IPS-NIHi7 (cell line): ENCODE data around the gene SKIDA1.
A peak's percentile ranks its signal among the peaks of the same experiment; 100 is the strongest.
"Not testable (repeated sequence)": the region's sequence is repeated elsewhere in the genome, so short reads cannot be mapped to it uniquely, and the experiment has no call there.

Experiments
- DNase-seq: peaks from one replicate; pipeline ENCODE4 v3.0.0; 2012; ENCODE audit warnings: mixed read lengths; ENCODE audit errors: extremely low spot score

SKIDA1 gene

DNA sequence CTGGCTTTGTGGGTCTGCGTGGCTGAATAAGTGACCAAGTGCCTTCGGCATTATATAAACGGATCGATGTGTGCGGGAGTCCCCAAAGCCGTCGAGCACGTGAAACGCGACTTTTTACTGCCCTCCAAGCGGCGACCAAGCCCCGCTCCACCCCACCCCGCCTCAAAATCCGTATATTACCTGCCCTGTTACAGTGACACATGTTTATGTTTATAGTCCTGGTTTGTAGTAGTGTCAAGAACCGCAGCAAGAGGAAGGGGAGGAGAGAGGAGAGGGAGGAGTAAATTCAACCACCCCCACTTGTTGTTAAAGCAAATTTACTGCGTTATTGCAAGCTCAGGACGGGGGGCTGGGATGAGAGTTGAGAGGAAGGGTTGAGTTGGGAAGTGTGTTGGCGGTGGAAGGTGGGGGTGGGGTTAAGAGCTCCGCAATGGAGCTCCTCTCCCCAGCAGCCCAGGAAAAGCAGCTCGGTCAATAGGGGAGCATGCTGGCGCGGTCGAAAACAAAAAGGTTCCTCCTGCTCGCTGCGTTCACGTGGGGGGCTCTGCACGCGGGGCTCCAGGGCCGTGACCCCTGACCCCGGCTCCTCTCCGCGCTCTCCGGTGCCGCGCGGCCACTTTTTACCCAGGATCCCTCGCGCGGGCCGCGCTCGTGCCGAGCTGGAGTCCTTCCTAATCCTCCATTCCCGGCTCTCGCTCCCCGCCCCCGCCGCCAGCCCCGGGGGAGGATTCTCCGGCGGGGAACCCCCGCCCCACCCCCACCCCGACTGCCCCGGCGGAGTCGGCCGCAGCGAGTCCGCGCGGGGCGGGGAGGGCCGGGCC is at the start of gene SKIDA1:
TSS of gene SKIDA1 (minus strand) at position 316 of the 821 bp plus-strand sequence. CDS start 7,860 bp downstream, outside the sequence.
- DNase-seq: peak; percentile 59

DNA sequence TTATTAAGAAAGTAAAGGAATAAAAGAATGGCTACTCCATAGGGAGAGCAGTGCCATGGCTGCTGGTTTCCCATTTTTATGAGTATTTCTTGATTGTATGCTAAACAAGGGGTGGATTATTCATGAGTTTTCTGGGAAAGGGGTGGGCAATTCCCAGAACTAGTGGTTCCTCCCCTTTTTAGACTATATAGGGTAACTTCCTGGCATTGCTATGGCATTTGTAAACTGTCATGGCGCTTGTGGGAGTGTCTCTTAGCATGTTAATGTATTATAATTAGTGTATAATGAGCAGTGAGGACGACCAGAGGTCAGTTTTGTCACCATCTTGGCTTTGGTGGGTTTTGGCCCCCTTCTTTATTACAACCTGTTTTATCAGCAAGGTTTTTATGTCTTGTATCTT is 49.0 kb upstream of the SKIDA1 start:
- DNase-seq: not testable (repeated sequence)

DNA sequence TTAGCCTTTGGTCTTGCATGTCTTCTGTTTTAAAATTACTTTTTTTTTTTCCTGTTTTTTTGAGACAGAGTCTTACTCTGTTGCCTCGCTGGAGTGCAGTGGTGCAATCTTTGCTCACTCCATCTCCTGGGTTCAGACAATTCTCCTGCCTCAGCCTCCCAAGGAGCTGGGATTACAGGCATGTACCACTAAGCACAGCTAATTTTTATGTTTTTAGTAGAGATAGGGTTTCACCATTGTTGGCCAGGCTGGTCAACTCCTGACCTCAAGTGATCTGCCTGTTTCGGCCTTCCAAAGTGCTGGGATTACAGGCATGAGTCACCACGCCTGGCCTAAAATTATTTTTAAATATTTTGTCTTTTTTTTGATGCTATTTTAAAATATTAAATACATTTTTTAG is 47.1 kb upstream of the SKIDA1 start:
- no peak for DNase-seq

DNA sequence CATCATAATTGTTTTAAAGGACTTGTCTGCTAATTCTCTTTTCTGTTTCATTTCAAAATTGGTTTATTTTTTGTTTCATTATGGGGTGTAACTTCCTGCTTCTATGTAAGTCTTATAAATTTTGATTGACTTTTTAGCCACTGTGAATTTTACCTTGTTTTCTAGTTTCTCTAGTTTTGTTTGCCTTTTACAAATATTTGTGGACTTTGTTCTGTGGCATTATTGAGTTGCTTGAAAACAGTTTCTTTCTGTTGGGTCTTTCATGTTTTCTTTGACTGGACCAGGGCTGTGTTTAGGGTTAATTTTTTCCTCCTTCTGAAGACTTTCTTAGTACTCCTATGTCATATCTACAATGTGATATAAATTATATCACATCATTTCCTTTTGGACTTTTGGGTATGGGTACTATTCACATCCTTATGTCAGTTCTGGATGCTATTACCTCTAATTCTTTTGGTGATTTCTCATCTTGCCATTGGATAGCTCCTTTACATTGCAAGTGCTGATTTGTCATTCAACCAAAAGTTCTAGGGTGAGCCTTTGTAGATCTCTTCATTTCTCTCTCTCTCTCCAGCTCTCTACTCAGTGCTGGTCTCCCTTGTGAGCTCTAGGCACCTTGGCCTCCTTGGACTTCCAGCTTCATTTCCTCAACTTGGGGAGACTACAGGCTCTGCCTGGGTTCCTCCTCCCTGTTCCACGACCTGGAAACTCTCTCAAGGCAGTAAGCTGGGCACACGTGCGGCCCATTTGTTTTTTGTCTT is 45.5 kb upstream of the SKIDA1 start:
- DNase-seq: no peak

DNA sequence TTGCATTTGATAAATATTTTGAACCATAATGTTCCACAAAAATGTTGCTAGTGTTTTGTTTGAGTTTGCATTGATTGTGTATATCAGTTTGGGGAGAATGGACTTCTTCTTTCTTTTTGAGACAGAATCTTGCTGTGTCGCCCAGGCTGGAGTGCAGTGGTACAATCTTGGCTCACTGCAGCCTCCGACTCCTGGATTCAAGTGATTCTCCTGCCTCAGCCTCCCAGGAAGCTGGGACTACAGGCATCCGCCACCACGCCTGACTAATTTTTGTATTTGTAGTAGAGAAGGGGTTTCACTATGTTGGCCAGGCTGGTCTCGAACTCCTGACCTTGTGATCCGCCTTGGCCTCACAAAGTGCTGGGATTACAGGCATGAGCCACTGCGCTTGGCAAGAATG is 33.5 kb upstream of the SKIDA1 start:
- DNase-seq: not testable (repeated sequence)

DNA sequence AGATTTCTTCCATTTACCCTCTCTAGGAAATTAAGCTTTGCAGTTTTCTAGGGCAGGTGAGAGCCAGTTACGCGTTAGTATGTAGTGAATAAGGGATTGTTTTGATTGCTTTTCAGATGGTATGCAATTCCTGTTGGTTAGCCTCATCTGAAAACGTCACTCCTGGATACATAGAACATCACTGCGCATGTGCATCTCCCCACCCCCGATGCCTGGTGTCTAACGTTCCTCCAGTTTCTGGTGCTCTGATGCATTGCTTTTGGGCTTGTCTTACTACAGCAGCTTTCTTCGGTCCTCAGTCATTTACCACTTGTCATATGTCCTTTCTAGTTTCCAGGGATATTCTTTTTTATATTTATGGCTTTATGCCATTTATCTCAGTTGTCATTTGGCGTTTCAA is 31.0 kb upstream of the SKIDA1 start:
- no peak for DNase-seq

DNA sequence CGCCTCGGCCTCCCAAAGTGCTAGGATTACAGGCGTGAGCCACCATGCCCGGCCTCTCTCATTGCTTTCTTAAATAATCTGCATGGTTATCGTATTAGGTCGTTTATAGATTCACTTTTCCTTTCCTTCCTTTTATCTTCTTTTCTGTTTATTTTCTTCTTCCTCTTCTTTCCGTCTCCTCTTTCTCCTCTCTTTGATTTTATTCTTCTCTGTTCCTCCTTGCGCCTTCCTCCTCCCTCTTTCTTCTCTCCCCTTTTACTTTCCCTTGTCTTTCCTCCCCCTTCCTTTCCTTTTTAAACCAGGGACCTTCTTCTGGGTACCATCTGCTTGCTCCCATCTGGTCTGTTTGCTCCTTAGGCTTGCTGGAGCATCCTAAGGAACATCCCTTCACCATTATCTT is 27.2 kb upstream of the SKIDA1 start:
- no peak for DNase-seq

DNA sequence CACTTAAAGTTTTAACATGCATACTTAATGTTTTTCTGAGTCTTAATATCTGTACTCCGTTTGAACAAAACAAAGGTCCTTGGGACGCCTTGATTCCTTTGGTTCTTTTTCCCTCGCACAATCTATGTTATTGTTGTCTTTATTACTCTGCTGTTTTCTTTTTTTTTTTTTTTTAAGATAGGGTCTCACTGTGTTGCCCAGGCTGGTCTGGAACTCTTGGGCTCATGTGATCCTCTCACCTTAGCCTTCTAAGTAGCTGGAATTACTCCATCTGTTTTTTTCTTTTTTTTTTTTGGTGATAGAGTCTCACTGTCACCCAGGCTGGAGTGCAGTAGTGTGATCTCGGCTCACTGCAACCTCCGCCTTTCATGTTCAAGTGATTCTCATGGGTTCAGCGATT is 21.8 kb upstream of the SKIDA1 start:
- DNase-seq: no peak

DNA sequence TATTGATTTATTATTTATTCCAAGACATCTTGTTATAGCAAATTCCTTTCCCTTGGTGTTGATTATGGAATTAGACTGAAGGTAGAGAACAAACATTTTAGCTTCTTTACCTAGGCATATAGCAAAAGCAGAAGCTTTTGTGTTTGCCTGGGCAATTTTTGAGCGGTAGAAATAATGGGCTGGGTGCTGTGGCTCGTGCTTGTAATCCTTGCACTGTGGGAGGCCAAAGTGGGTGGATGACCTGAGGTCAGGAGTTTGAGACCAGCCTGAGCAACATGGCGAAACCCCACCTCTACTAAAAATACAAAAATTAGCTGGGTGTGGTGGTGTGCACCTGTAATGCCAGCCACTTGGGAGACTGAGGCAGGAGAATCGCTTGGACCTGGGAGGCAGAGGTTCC is 15.2 kb upstream of the SKIDA1 start:
- not testable (repeated sequence) for DNase-seq

DNA sequence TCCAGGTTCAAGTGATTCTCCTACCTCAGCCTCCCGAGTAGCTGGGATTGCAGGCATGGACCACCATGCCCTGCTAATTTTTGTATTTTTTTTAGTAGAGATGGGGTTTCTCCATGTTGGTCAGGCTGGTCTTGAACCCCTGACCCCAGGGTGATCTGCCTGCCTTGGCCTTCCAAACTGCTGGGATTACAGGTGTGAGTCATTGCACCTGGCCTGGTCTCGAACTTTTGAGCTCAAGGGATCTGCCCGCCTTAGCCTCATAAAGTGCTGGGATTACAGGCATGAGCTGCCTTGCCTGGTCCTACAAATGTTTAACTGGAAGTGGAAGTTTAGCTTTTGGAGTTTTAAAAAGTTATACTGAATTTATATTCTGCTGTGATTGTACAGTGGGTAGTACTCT is 11.4 kb upstream of the SKIDA1 start:
- DNase-seq: no peak

DNA sequence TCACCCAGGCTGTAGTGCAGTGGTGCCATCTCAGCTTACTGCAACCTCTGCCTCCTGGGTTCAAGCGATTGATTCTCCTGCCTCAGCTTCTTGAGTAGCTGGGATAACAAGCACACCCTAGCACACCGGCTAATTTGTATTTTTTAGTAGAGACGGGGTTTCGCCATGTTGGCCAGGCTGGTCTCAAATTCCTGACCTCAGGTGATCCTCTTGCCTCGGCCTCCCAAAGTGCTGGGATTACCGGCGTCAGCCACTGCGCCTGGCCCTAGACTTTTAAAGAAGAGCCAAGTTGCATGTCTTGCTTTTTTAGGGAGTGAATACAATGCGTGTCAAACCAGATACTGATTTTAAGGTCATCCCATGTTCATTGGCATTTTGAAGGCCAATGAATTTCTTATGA is 10.5 kb upstream of the SKIDA1 start:
- DNase-seq: not testable (repeated sequence)

DNA sequence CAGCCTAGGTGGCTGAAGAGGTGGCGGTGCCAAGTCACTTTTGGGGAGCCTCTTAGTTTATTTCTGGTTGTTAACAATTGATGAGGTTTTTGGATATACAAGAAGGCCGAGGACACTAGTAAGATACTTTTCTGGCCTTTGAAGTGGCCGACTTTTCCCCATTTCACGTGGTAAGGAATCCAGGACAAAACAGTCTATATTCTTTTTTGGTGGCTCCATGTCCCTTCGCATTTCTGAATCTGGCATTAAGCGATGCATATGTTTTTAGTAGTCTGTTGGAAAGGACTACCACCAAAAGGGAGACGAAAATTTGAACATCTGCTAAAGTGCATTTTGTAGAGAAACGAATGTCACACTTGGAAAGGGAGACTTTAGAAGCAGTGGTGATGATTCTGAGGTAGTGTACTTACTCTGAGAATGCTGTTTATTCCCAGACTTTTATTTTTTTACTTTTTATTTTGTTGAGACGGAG is 10.0 kb upstream of the SKIDA1 start:
- no peak for DNase-seq

DNA sequence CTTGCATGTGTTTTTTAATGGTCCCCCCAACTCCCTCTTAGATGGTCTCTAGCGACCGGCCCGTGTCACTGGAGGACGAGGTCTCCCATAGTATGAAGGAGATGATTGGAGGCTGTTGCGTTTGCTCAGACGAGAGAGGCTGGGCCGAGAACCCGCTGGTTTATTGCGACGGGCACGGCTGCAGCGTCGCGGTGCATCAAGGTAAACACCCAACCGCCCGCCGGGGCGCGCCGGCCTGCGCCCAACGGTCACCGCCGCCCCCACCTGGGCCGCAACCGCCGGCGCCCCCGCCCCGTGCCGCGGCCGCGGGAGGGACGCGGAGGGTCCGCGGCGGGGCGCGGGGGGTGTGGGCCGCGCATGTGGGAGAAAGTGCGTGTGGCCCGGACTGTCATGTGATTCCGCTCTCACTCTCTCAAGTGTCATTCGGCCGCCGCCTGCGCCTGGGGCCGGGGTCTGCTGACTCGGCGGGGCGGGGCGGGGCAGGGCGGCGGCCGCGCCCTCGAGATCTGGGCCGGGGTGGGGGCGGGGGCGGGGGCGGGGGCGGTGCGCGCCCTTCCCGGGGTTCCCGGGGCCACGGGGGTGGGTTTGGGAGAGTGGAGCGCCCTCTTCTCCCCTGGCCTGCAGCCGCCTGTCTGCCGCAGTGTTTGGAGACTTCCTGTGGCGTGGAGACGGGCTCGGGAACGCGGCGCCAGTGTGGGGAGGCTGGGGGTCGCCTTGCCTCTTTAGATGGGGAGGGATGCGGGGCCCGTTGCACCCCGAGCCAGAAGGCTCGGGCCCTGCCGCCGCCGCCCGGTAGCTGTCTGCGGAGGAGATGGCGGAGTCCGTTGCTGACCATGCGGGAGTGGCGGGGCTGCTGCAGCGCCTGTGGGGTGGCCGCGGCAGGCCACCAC is 9.4 kb upstream of the SKIDA1 start:
- peak; percentile 66 for DNase-seq

DNA sequence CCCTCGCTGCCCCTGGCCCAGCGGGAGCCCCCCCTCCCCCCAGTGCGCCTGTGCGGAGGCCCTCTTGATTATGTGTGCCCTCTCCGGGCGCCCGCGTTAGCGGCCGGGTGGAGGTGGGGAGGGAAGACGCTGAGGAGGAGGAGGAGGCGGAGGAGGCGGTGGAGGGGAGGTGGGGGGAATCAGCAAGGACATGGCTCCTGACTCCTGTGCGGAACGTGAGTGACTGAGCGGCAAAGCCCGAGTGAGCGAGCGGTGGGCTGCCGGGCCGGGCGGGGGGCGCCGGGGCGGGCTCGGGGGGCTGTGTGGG is 8.8 kb upstream of the SKIDA1 start:
- DNase-seq: no peak

DNA sequence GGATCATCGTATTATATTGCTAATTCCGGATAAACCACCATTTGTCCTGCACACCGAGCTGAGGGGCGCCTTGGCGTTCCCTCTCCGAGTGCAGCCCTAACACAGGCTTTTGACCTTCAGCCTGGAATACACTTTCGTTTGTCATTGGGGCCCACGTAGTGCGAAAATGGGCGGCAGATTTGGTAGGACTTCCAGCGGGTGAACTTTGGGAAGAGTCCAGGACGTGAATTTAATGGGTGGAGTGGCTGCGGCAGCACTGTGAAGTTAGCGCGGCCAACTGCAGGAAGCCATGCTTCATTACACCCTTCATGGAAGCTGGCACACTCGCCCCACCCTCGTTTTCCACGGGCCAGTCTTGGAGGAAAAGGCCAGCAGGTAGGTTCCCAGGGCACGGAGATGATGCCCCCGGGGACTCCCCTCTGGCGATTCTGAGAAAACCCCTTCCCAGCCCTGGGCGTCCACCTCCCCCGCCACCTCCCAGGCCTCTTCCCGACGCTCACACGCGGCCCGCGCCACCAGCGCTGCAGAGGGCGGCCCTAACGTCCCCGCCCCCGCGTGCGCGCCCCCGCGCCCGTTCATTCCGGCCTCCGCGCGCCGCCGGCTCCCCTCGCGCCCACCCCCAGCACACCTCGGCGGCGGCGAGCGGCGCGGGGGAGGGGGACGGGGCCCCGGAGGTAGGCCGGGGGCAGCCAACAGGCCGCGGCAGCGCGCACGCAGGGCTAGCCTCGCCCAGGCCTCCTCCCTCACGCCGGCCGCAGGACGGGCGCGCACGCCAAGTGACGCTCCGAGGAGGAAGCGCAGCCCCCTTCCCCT is 8.2 kb upstream of the SKIDA1 start, which contains the start of gene MLLT10:
TSS of gene MLLT10 (plus strand) at position 766 of the 813 bp plus-strand sequence. CDS start 413 bp downstream, outside the sequence.
- DNase-seq: peak; percentile 88

DNA sequence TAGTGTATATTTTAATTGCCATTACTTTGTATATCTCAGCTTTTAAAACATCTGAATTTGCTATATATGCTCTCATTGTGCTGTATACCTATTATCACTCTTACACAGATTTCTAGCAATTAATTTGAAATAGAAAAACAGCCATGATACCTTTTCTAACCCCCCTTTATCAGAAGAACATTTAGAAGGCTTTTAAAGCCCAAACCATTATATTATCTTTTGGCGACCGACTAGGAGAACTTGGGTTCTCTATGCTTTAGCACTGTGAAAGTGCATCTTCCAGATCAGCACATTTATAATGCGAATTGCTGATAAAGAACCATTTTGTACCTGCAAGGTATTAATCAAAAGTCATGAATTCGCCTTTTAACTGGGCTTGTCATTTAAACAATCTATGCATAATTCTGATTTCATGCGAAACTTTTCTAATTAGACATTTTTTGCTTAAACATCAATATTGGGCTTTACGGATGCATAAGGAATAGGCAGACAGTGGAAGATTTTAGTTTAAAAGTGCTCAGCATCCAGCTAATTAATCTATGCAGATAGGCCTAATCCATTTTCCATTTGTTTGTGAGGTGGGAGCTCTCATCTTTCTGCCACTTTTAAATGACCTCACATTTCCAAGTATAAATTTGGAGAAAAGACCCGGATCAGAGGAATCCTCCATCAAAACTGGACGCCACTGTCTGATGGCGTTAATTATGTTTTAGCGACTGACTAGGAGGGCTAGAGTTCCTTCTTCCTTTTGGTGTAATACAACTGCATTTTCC is 7.4 kb upstream of the SKIDA1 start:
- DNase-seq: no peak

DNA sequence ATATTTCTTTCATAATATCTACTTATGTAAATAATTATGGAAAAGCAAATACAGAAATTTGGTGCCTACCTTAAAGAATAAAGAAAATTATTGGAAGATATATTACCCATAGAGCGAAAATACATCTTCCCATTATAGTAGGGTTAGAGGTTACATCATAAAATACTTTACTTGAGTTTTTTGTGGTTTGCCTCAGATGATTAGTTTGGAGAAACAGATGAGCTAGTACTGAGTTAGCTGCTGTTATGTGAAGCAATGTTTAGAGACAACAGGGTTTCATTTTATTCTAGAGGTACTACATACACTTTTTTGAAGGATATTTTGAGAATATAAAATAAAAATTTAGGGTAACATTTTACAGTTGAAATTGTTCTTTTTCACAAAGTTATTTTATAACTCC is 5.7 kb upstream of the SKIDA1 start:
- DNase-seq: no peak

DNA sequence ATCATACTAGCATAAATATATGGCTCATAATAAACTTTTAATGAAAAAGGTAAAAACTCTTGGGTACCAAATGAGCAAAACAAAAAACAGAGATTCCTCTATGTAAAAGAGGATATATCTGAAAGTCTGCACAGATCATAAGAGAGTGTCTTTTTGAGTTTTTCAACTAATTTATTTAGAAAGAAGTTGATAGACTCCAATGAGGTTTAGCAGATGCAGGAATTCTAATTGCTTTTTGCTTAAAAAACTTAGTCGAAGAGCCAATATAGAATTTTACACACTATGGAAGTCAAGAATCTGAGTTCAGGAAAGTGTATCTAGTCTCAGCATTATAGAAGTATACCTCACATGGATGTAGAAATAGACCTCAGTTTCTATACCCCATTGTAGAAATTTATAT is 5.2 kb upstream of the SKIDA1 start:
- DNase-seq: no peak

DNA sequence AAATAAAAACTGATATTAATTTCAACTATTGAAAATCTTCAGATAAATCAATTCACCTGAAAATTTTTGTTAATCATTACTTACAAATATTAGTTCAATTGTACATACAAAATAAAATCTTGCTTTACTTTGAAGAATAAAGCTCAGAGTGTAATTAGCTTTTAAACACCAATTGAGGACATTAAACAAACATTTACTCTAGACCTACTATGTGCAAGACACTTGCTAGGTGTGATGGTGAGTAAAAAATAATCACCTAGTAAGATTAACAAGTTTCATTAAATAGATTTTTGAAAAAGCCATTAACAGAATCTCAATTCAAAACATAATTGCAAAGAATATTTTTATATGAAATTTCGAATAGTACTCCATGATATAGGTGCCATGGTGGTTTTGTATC is 4.7 kb upstream of the SKIDA1 start:
- DNase-seq: no peak
